CD4-positive, alpha-beta T cell (primary cell): ENCODE measurements around the gene MSANTD4. TPM values are rescaled to one million over a fixed set of nuclear protein-coding genes. Genes with fewer than 3 reads are reported as not detected.

Experiments
- ATAC-seq: fragments of 200-7000 bp; cut with Tn5 transposase; one replicate; pipeline ENCODE4 v1.10.0; 2022; ENCODE audit warnings: mild to moderate bottlenecking; ENCODE audit not compliant: poor library complexity
- CTCF ChIA-PET: fragments of 350-600 bp; sonication (Branson Sonifier 250); formaldehyde crosslinking; loops from one replicate; lab custom pipeline; 2021; ENCODE audit warnings: antibody characterized with exemption, inconsistent platforms; lab: Charles Lee
- POLR2A ChIA-PET: fragments of 350-600 bp; sonication (Branson Sonifier 250); formaldehyde crosslinking; loops from one replicate; lab custom pipeline; 2021; ENCODE audit warnings: antibody characterized with exemption, inconsistent platforms; lab: Charles Lee
- DNase-seq, 14 experiments: peaks; one replicate each; pipeline ENCODE4 v3.0.0-alpha.2; 2013 to 2020; ENCODE audit warnings: mixed read lengths in 2 of 14
- H3K27ac ChIP-seq, 2 donors: one replicate each; pipeline versions ENCODE4 v1.5.1 to v1.7.0; 2013; ENCODE audit warnings: low read length in 2 of 2, low read depth in 1 of 2, mild to moderate bottlenecking in 1 of 2
- H3K27me3 ChIP-seq, 2 experiments: 1 replicate in 1 of 2; 2 replicates in 1 of 2; pipeline versions ENCODE4 v1.6.1 to v1.7.0; 2013; ENCODE audit warnings: low read length in 2 of 2, control low read depth in 1 of 2, mild to moderate bottlenecking in 1 of 2, moderate library complexity in 1 of 2; ENCODE audit not compliant: insufficient read depth in 2 of 2, control insufficient read depth in 1 of 2
- H3K36me3 ChIP-seq: one replicate; pipeline ENCODE4 v1.6.1; 2013; ENCODE audit warnings: low read length, control low read depth; ENCODE audit not compliant: insufficient read depth
- H3K4me1 ChIP-seq: one replicate; pipeline ENCODE4 v1.6.1; 2013; ENCODE audit warnings: low read length, control low read depth; ENCODE audit not compliant: insufficient read depth
- H3K4me3 ChIP-seq: one replicate; pipeline ENCODE4 v1.5.1; 2013; ENCODE audit warnings: mild to moderate bottlenecking, low read length, moderate library complexity
- H3K9me3 ChIP-seq, 2 experiments: 1 replicate in 1 of 2; 2 replicates in 1 of 2; pipeline versions ENCODE4 v1.6.1 to v1.7.0; 2013; ENCODE audit warnings: low read length in 2 of 2, mild to moderate bottlenecking in 2 of 2, control low read depth in 1 of 2, moderate library complexity in 1 of 2; ENCODE audit not compliant: control insufficient read depth in 1 of 2, insufficient read depth in 1 of 2
- H3K27ac Mint-ChIP-seq: one replicate; pipeline ENCODE4 v1.8.0; 2020; ENCODE audit warnings: mixed read lengths
- H3K27me3 Mint-ChIP-seq: one replicate; pipeline ENCODE4 v1.8.0; 2021; ENCODE audit warnings: mixed read lengths
- H3K36me3 Mint-ChIP-seq: one replicate; pipeline ENCODE4 v1.8.0; 2021; ENCODE audit warnings: low read depth, mixed read lengths
- H3K4me1 Mint-ChIP-seq: one replicate; pipeline ENCODE4 v1.8.0; 2021; ENCODE audit warnings: low read depth, mixed read lengths
- H3K4me3 Mint-ChIP-seq: one replicate; pipeline ENCODE4 v1.8.0; 2020; ENCODE audit warnings: mild to moderate bottlenecking, mixed read lengths
- H3K9me3 Mint-ChIP-seq: one replicate; pipeline ENCODE4 v1.8.0; 2020; ENCODE audit warnings: mixed read lengths
- intact Hi-C, 2 experiments: fragments of 100-400 bp; cut with DNase I in 1 of 2; cut with micrococcal nuclease in 1 of 2; formaldehyde crosslinking; loops; one replicate each; pipeline versions ENCODE4 v1.15.1 to v1.9.0; 2023 to 2025; cut with DNase I, micrococcal nuclease
- total RNA-seq, 174 experiments: library from RNA in 2 of 174; stranded (reverse) in 2 of 174; gene quantifications; one replicate each; pipeline ENCODE4 v1.2.3 and lab custom pipeline; 2021 to 2026
- TF ChIP-seq, protein P1 (sequence below): fragments of 200-600 bp; IDR thresholded peaks from one replicate; pipeline ENCODE4 v1.8.0; 2022; ENCODE audit warnings: antibody characterized with exemption, mild to moderate bottlenecking

The MSANTD4 gene
- total RNA-seq, 2 experiments from 2014 or later = 4.3 to 6.2 TPM

DNA sequence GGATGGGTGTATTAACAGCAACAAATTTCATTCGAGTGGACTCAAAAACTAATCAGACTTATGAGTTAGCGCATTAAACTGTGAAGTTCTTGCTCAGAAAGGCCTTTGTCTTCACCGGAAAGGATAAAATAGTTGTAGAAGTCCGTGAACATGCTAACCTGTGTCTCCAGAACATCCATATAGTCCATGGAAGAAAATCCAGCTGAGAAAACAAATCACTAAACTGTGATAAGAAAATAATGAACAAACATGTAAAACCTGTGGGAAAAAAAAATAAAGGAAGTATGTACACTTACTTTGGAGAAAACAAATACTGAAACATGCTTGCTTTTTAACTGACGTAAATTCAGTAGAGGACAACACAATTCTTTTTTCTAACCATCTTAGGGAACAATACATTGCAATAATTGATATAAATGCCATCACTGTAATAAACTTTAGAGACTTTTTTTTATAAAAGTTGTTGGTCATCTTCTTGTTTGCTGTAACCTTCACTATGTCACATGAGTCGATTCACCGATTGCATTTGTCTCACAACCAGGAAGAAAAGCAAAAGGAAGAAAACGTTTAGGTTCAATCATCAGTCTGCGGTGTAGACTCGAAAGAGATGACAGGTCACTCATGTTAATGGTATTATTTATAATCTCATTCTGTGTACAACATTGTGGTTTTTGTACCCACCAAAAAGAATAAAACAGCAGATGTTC, 41.9 kb downstream of the MSANTD4 start:
- DNase-seq (no peak), ATAC-seq (no peak)
- Mint-ChIP-seq H3K27ac (no peak overlapping the region), H3K4me1 (no peaks in the 10 kb centered on the region), H3K36me3 (no peaks in the 10 kb centered on the region), H3K4me3 (no peak overlapping the region), H3K9me3 (no peaks in the 10 kb centered on the region), H3K27me3 (no peaks in the 10 kb centered on the region)
- Histone ChIP-seq H3K4me3 (no peak overlapping the region), H3K27ac (no peak overlapping the region), H3K9me3 (peaks cover 0 to 4% of the 10 kb centered on the region in 2 experiments), H3K36me3 (no peaks in the 10 kb centered on the region), H3K4me1 (no peaks in the 10 kb centered on the region), H3K27me3 (no peaks in the 10 kb centered on the region)
- intact Hi-C loops = no loop called here
- POLR2A ChIA-PET = no interaction called here
- CTCF ChIA-PET = no interaction called here
- TF ChIP-seq, protein P1, sequence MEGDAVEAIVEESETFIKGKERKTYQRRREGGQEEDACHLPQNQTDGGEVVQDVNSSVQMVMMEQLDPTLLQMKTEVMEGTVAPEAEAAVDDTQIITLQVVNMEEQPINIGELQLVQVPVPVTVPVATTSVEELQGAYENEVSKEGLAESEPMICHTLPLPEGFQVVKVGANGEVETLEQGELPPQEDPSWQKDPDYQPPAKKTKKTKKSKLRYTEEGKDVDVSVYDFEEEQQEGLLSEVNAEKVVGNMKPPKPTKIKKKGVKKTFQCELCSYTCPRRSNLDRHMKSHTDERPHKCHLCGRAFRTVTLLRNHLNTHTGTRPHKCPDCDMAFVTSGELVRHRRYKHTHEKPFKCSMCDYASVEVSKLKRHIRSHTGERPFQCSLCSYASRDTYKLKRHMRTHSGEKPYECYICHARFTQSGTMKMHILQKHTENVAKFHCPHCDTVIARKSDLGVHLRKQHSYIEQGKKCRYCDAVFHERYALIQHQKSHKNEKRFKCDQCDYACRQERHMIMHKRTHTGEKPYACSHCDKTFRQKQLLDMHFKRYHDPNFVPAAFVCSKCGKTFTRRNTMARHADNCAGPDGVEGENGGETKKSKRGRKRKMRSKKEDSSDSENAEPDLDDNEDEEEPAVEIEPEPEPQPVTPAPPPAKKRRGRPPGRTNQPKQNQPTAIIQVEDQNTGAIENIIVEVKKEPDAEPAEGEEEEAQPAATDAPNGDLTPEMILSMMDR = no peak

DNA sequence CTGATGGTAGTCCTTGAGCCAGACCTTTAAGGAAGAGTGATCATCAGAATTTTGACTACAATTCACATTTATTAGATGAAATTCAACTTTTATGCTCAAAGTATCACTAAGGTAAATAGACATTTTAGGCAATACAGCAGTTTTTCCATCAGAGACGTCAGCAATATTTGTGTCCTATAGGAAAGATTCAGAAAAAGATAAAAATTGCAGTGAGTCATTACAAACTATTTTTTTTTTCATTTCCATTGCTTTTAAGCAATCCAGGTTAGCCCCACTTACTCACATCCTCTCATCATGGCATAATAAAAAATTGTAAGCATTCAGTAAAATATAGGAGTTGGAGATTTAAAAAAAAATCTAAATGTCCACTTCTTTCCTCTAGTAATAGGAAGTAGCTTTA, 46.9 kb downstream of the MSANTD4 start:
- intact Hi-C loops = no loop called here
- no peak overlapping the region for H3K4me3 Mint-ChIP-seq
- no peaks in the 10 kb centered on the region for H3K9me3 Mint-ChIP-seq
- no peak overlapping the region for H3K27ac ChIP-seq
- no peak overlapping the region for H3K27ac Mint-ChIP-seq
- no peaks in the 10 kb centered on the region for H3K4me1 ChIP-seq
- TF ChIP-seq, protein P1 = no peak
- POLR2A ChIA-PET = no interaction called here
- no peak overlapping the region for H3K4me3 ChIP-seq
- H3K36me3 ChIP-seq = no peaks in the 10 kb centered on the region
- ATAC-seq = no peak
- no peak for DNase-seq
- no peaks in the 10 kb centered on the region for H3K27me3 ChIP-seq
- H3K27me3 Mint-ChIP-seq = no peaks in the 10 kb centered on the region
- no peaks in the 10 kb centered on the region for H3K4me1 Mint-ChIP-seq
- CTCF ChIA-PET = no interaction called here
- peaks cover 0 to 4% of the 10 kb centered on the region in 2 experiments for H3K9me3 ChIP-seq
- no peaks in the 10 kb centered on the region for H3K36me3 Mint-ChIP-seq

DNA sequence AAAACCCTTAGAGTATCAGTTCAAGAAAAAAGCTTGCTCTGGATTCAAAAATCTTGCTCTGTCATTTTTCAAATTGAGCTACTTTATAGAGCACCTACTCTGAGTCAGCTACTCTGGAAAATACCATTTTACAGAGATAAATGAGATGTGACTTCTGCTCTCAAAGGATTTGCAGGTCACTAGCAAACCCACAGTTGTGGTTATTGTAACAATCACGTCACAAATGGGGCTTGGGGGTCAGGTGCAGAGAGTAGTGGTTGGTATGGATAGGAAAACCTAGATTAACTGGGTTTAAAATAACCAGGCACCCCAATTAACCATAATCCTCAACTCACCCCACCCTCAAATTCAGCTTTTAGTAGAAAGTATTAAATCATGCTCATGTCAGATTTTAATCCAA, 52.3 kb downstream of the MSANTD4 start:
- H3K27ac Mint-ChIP-seq = no peak overlapping the region
- no peak for ATAC-seq
- DNase-seq = no peak
- POLR2A ChIA-PET = no interaction called here
- Histone ChIP-seq H3K27me3 (no peaks in the 10 kb centered on the region), H3K27ac (no peak overlapping the region), H3K36me3 (no peaks in the 10 kb centered on the region), H3K4me1 (no peaks in the 10 kb centered on the region), H3K9me3 (no peaks in the 10 kb centered on the region), H3K4me3 (no peak overlapping the region)
- no peaks in the 10 kb centered on the region for H3K36me3 Mint-ChIP-seq
- H3K4me3 Mint-ChIP-seq = no peak overlapping the region
- no peaks in the 10 kb centered on the region for H3K9me3 Mint-ChIP-seq
- H3K4me1 Mint-ChIP-seq = no peaks in the 10 kb centered on the region
- CTCF ChIA-PET = no interaction called here
- TF ChIP-seq, protein P1 = no peak
- intact Hi-C loops = no loop called here
- no peaks in the 10 kb centered on the region for H3K27me3 Mint-ChIP-seq
